Raji (cell line): ENCODE measurements around the gene RRP15.

ENCODE experiments used
- POLR2A ChIP-seq: IDR thresholded peaks from 2 replicates; pipeline ENCODE4 v1.6.1; 2011; ENCODE audit warnings: low read depth, low read length, control low read depth; ENCODE audit not compliant: insufficient read depth

RRP15 gene

GRCh38 chr1:218315638-218316037, 30.5 kb downstream of the RRP15 start:
- no peak for TF ChIP-seq POLR2A

GRCh38 chr1:218317061-218317460, 32.0 kb downstream of the RRP15 start:
- no peak for TF ChIP-seq POLR2A

- TF ChIP-seq POLR2A: no peak
Measured at GRCh38 chr1:218322762-218323161, 37.7 kb downstream of the RRP15 start.

- no peak for TF ChIP-seq POLR2A
Measured at GRCh38 chr1:218323568-218324225, 38.6 kb downstream of the RRP15 start.

GRCh38 chr1:218324226-218324580, 39.1 kb downstream of the RRP15 start:
- no peak for TF ChIP-seq POLR2A

- no peak for TF ChIP-seq POLR2A
Measured at GRCh38 chr1:218328769-218329168, 43.7 kb downstream of the RRP15 start.

- no peak for TF ChIP-seq POLR2A
Measured at GRCh38 chr1:218330043-218330623, 45.0 kb downstream of the RRP15 start.

- no peak for TF ChIP-seq POLR2A
Measured at GRCh38 chr1:218332416-218332815, 47.3 kb downstream of the RRP15 start.

- no peak for TF ChIP-seq POLR2A
Measured at GRCh38 chr1:218336328-218336727, 51.2 kb downstream of the RRP15 start.

- no peak for TF ChIP-seq POLR2A
Measured at GRCh38 chr1:218339267-218339831, 54.3 kb downstream of the RRP15 start.

GRCh38 chr1:218341325-218341724, 56.2 kb downstream of the RRP15 start:
- TF ChIP-seq POLR2A: no peak

GRCh38 chr1:218342091-218342490, 57.0 kb downstream of the RRP15 start:
- no peak for TF ChIP-seq POLR2A

GRCh38 chr1:218344814-218345672, 60.0 kb downstream of the RRP15 start, which contains the start of gene TGFB2:
TSS of gene TGFB2 (plus strand) at chr1:218345336. CDS start at chr1:218346702, 1,366 bp downstream.
- TF ChIP-seq POLR2A: no peak

- no peak for TF ChIP-seq POLR2A
Measured at GRCh38 chr1:218345673-218346390, 60.7 kb downstream of the RRP15 start.
